SK-N-SH (cell line): ENCODE measurements around the gene FDXR. TPM values are rescaled to one million over a fixed set of nuclear protein-coding genes. Genes with fewer than 3 reads are reported as not detected.

Source experiments
- CTCF ChIA-PET: fragments of 300-600, 350-600 bp; formaldehyde crosslinking; extraction: SDS; loops from one replicate; lab custom pipeline; 2021; lab: Yijun Ruan, JAX
- POLR2A ChIA-PET: fragments of 350-600 bp; sonication (Branson Sonifier 250); formaldehyde crosslinking; extraction: SDS; loops from one replicate; lab custom pipeline; 2020; ENCODE audit warnings: antibody characterized with exemption, inconsistent platforms; lab: Yijun Ruan, JAX
- DNase-seq: peaks from one replicate; pipeline ENCODE4 v3.0.0; 2012
- H2AFZ ChIP-seq: fragments of 200-600 bp; sonication (generic); 2 replicates; pipeline ENCODE4 v1.8.1; 2016; ENCODE audit warnings: antibody characterized with exemption, mild to moderate bottlenecking, low read depth
- H3F3A ChIP-seq: fragments of 200-600 bp; sonication (generic); replicated peaks from 2 replicates; pipeline ENCODE3; 2016; ENCODE audit warnings: antibody characterized with exemption, mild to moderate bottlenecking; ENCODE audit not compliant: insufficient read depth
- H3K27ac ChIP-seq, 2 experiments: fragments of 200-500 bp in 1 of 2; fragments of 200-600 bp in 1 of 2; sonication (Bioruptor generic) in 1 of 2; sonication (generic), shearing (Covaris generic) in 1 of 2; 2 replicates each; pipeline versions ENCODE4 v1.5.1 to v1.6.1; 2014 to 2016; ENCODE audit warnings: low read depth in 2 of 2, inconsistent platforms in 1 of 2, low read length in 1 of 2, mild to moderate bottlenecking in 1 of 2, mixed read lengths in 1 of 2
- H3K27me3 ChIP-seq: fragments of 200-600 bp; sonication (generic), shearing (Covaris generic); 2 replicates; pipeline ENCODE4 v1.6.1; 2016; ENCODE audit warnings: mixed run types; ENCODE audit not compliant: insufficient read depth
- H3K36me3 ChIP-seq, 2 experiments: fragments of 200-500 bp in 1 of 2; fragments of 200-600 bp in 1 of 2; sonication (Bioruptor generic) in 1 of 2; sonication (generic) in 1 of 2; replicated peaks in 1 of 2; 2 replicates each; pipeline versions ENCODE3 to v1.5.1; 2014 to 2016; ENCODE audit warnings: low read length in 1 of 2, mild to moderate bottlenecking in 1 of 2; ENCODE audit not compliant: insufficient read depth in 2 of 2, control insufficient read depth in 1 of 2
- H3K4me1 ChIP-seq, 2 experiments: fragments of 200-500 bp in 1 of 2; fragments of 200-600 bp in 1 of 2; sonication (Bioruptor generic) in 1 of 2; sonication (generic), shearing (Covaris generic) in 1 of 2; 2 replicates each; pipeline versions ENCODE4 v1.5.1 to v1.6.1; 2014 to 2016; ENCODE audit warnings: low read depth in 1 of 2, low read length in 1 of 2, mixed run types in 1 of 2; ENCODE audit not compliant: insufficient read depth in 2 of 2, control insufficient read depth in 1 of 2
- H3K4me2 ChIP-seq: fragments of 200-600 bp; sonication (generic), shearing (Covaris generic); 2 replicates; pipeline ENCODE4 v1.6.1; 2017; ENCODE audit warnings: mixed run types
- H3K4me3 ChIP-seq, 2 experiments: fragments of 200-500 bp in 1 of 2; fragments of 200-600 bp in 1 of 2; sonication (Bioruptor generic) in 1 of 2; sonication (generic), shearing (Covaris generic) in 1 of 2; 2 replicates each; pipeline versions ENCODE4 v1.5.1 to v1.8.1; 2014 to 2016; ENCODE audit warnings: low read depth in 2 of 2, inconsistent platforms in 1 of 2, low read length in 1 of 2, mild to moderate bottlenecking in 1 of 2, mixed read lengths in 1 of 2, moderate library complexity in 1 of 2
- H3K79me2 ChIP-seq: fragments of 200-600 bp; sonication (generic); 2 replicates; pipeline ENCODE4 v1.8.1; 2017; ENCODE audit warnings: mild to moderate bottlenecking; ENCODE audit not compliant: insufficient read depth
- H3K9ac ChIP-seq: fragments of 200-600 bp; sonication (generic); 2 replicates; pipeline ENCODE4 v1.6.1; 2017; ENCODE audit warnings: mixed run types
- H3K9me2 ChIP-seq: fragments of 200-600 bp; sonication (generic); 2 replicates; pipeline ENCODE4 v1.6.1; 2017; ENCODE audit warnings: mixed run types
- H3K9me3 ChIP-seq: fragments of 200-600 bp; sonication (generic); 2 replicates; pipeline ENCODE4 v1.6.1; 2017; ENCODE audit warnings: mixed run types, mild to moderate bottlenecking, moderate library complexity
- H4K20me1 ChIP-seq: fragments of 200-600 bp; sonication (generic); 2 replicates; pipeline ENCODE4 v1.6.1; 2017; ENCODE audit warnings: mild to moderate bottlenecking, mixed run types; ENCODE audit not compliant: insufficient read depth
- CHD2 ChIP-seq: fragments of 150-350 bp; IDR thresholded peaks from 2 replicates; pipeline ENCODE4 v1.6.1; 2018; ENCODE audit warnings: low read length; ENCODE audit not compliant: partially characterized antibody
- EZH2phosphoT487 ChIP-seq: fragments of 200-600 bp; sonication (generic); IDR thresholded peaks from 2 replicates; pipeline ENCODE4 v1.6.1; 2017; ENCODE audit warnings: low read depth, mixed run types, mild to moderate bottlenecking, antibody characterized with exemption, moderate library complexity, borderline replicate concordance
- FOXJ3 ChIP-seq: sonication (generic); formaldehyde crosslinking; IDR thresholded peaks from 2 replicates; pipeline ENCODE4 v1.5.1; 2020; ENCODE audit warnings: mild to moderate bottlenecking, missing genetic modification reagents
- GABPA ChIP-seq: IDR thresholded peaks from 2 replicates; pipeline ENCODE4 v1.4.0; 2012; ENCODE audit warnings: low read depth, mild to moderate bottlenecking
- JUND ChIP-seq: IDR thresholded peaks from 2 replicates; pipeline ENCODE4 v1.4.0; 2012
- MEF2A ChIP-seq: IDR thresholded peaks from 2 replicates; pipeline ENCODE4 v1.4.0; 2012; ENCODE audit warnings: low read depth, borderline replicate concordance
- MXI1 ChIP-seq: IDR thresholded peaks from 2 replicates; pipeline ENCODE4 v1.6.1; 2012; ENCODE audit warnings: mild to moderate bottlenecking, low read depth, low read length, improper control_type of control experiment
- NFIC ChIP-seq: IDR thresholded peaks from 2 replicates; pipeline ENCODE4 v1.4.0; 2012; ENCODE audit warnings: borderline replicate concordance
- NRF1 ChIP-seq: IDR thresholded peaks from 2 replicates; pipeline ENCODE4 v1.6.1; 2012; ENCODE audit warnings: low read depth, mild to moderate bottlenecking, low read length
- POLR2AphosphoS5 ChIP-seq: IDR thresholded peaks from 2 replicates; pipeline ENCODE4 v1.6.1; 2012; ENCODE audit warnings: low read depth, low read length
- SIN3A ChIP-seq: IDR thresholded peaks from 2 replicates; pipeline ENCODE4 v1.6.1; 2012; ENCODE audit warnings: low read depth, mild to moderate bottlenecking, low read length, moderate library complexity, borderline replicate concordance
- SMC3 ChIP-seq: IDR thresholded peaks from 2 replicates; pipeline ENCODE4 v1.6.1; 2012; ENCODE audit warnings: low read depth, low read length, improper control_type of control experiment
- TCF12 ChIP-seq: IDR thresholded peaks from 2 replicates; pipeline ENCODE4 v1.4.0; 2012
- TEAD4 ChIP-seq: IDR thresholded peaks from 2 replicates; pipeline ENCODE4 v1.4.0; 2012; ENCODE audit warnings: mild to moderate bottlenecking, borderline replicate concordance; ENCODE audit not compliant: insufficient read depth
- YY1 ChIP-seq: IDR thresholded peaks from 2 replicates; pipeline ENCODE4 v1.4.0; 2012; ENCODE audit warnings: low read depth, mild to moderate bottlenecking
- WGBS: methylation state at CpG from one replicate; pipeline ENCODE4 v1.1.6; 2017; ENCODE audit warnings: low lambda C conversion rate; 5-methylcytosine and 5-hydroxymethylcytosine counted together
- polyA plus RNA-seq, 3 experiments: library from polyadenylated mRNA; depleted of rRNA; stranded (reverse); fragments of >200 nt; gene quantifications; 2 replicates each; pipeline ENCODE4 v1.2.3, GENCODE V29; 2012
- TF ChIP-seq, protein P1 (sequence below): fragments of 150-350 bp; IDR thresholded peaks from 2 replicates; pipeline ENCODE4 v1.6.1; 2016; ENCODE audit warnings: mild to moderate bottlenecking, low read depth, low read length
- TF ChIP-seq, protein P2 (sequence below): fragments of 200-600 bp; sonication (generic); IDR thresholded peaks from 2 replicates; pipeline ENCODE4 v1.6.1; 2017; ENCODE audit warnings: antibody characterized with exemption, mild to moderate bottlenecking, moderate library complexity
- TF ChIP-seq, protein P3 (sequence below): IDR thresholded peaks from 2 replicates; pipeline ENCODE4 v1.4.0; 2012; ENCODE audit warnings: low read depth, borderline replicate concordance

FDXR gene
- polyA plus RNA-seq, 1 of the 3 experiments (the other 2 are of a cell fraction), result 86.7 TPM

DNA sequence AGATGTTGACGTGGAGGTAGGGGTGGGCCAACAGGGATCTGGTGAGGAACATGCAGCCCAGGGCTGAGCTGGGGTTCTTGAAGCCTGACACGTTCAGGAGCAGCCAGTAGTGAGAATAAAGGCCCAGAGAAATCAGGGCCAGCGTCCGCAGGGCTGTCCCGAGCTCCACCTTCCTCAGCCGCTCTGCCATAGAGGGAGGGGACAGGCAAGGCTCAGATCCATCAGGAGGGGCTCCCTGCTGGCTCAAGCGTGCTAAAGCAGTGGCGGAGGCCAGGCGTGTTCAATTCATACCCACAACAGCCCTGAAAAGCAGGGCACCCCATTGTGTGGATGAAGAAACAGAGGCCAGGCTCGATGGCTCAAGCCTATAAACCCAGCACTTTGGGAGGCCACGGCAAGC, 8.3 kb upstream of the FDXR start:
- no peaks in the 10 kb centered on the region for H3K9me3 ChIP-seq
- no peak overlapping the region for H3K27ac ChIP-seq
- peaks cover 19% of the 10 kb centered on the region; the same call in 1 of the 2 replicates for H3K27me3 ChIP-seq
- POLR2A ChIA-PET, result no interaction called here
- no peak overlapping the region for H3K9ac ChIP-seq
- H2AFZ ChIP-seq, result no peak overlapping the region
- no peaks in the 10 kb centered on the region for H3K9me2 ChIP-seq
- no peak overlapping the region for H3K4me2 ChIP-seq
- no peaks in the 10 kb centered on the region for H3K79me2 ChIP-seq
- no peaks in the 10 kb centered on the region for H3K36me3 ChIP-seq
- H3K4me1 ChIP-seq, result no peaks in the 10 kb centered on the region
- H4K20me1 ChIP-seq, result no peaks in the 10 kb centered on the region
- TF ChIP-seq, protein P1, sequence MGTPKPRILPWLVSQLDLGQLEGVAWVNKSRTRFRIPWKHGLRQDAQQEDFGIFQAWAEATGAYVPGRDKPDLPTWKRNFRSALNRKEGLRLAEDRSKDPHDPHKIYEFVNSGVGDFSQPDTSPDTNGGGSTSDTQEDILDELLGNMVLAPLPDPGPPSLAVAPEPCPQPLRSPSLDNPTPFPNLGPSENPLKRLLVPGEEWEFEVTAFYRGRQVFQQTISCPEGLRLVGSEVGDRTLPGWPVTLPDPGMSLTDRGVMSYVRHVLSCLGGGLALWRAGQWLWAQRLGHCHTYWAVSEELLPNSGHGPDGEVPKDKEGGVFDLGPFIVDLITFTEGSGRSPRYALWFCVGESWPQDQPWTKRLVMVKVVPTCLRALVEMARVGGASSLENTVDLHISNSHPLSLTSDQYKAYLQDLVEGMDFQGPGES, result no peak
- TF ChIP-seq NRF1, result no peak
- TF ChIP-seq, protein P2, sequence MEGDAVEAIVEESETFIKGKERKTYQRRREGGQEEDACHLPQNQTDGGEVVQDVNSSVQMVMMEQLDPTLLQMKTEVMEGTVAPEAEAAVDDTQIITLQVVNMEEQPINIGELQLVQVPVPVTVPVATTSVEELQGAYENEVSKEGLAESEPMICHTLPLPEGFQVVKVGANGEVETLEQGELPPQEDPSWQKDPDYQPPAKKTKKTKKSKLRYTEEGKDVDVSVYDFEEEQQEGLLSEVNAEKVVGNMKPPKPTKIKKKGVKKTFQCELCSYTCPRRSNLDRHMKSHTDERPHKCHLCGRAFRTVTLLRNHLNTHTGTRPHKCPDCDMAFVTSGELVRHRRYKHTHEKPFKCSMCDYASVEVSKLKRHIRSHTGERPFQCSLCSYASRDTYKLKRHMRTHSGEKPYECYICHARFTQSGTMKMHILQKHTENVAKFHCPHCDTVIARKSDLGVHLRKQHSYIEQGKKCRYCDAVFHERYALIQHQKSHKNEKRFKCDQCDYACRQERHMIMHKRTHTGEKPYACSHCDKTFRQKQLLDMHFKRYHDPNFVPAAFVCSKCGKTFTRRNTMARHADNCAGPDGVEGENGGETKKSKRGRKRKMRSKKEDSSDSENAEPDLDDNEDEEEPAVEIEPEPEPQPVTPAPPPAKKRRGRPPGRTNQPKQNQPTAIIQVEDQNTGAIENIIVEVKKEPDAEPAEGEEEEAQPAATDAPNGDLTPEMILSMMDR, result no peak
- no peak for TF ChIP-seq TCF12
- TF ChIP-seq CHD2, result no peak
- TF ChIP-seq SMC3, result no peak
- TF ChIP-seq, protein P3, sequence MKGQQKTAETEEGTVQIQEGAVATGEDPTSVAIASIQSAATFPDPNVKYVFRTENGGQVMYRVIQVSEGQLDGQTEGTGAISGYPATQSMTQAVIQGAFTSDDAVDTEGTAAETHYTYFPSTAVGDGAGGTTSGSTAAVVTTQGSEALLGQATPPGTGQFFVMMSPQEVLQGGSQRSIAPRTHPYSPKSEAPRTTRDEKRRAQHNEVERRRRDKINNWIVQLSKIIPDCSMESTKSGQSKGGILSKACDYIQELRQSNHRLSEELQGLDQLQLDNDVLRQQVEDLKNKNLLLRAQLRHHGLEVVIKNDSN, result no peak
- no peak for TF ChIP-seq JUND
- TF ChIP-seq NFIC, result no peak
- no peak for TF ChIP-seq YY1
- no peak for TF ChIP-seq POLR2AphosphoS5
- no peak for TF ChIP-seq EZH2phosphoT487
- TF ChIP-seq GABPA, result no peak
- TF ChIP-seq SIN3A, result no peak
- no peak for TF ChIP-seq TEAD4
- no peak for TF ChIP-seq FOXJ3
- no peak for TF ChIP-seq MXI1
- TF ChIP-seq MEF2A, result no peak
- H3K4me3 ChIP-seq, result no peak overlapping the region
- DNase-seq, result no peak
- WGBS, result 53% methylated on average over 11 of the region's 11 CpGs
- CTCF ChIA-PET, result interaction anchor here (1.3 to 47.7 kb wide), 3 partner anchors 8 to 77 kb away, joined by 5 to 3869 read pairs (median 8); partner anchors contain the start of genes FDXR, GRIN2C and NAT9
- H3F3A ChIP-seq, result no peaks in the 10 kb centered on the region
